Gastroesophageal sphincter (tissue), 4 donors: ENCODE measurements around the gene GID4. TPM values are rescaled to one million over a fixed set of nuclear protein-coding genes. Genes with fewer than 3 reads are reported as not detected.

ENCODE experiments used
- ATAC-seq: fragments of 150-250 bp; one replicate; pipeline ENCODE4 v1.9.1; 2016; ENCODE audit warnings: mild to moderate bottlenecking, moderate library complexity
- H3K27ac ChIP-seq, 4 donors: fragments of 200-600 bp; sonication (generic) in 3 of 4; 1 replicate in 3 of 4; 2 replicates in 1 of 4; pipeline ENCODE4 v1.5.1; 2016 to 2019
- H3K27me3 ChIP-seq: fragments of 200-600 bp; sonication (generic); one replicate; pipeline ENCODE4 v1.5.1; 2019
- H3K36me3 ChIP-seq, 2 donors: fragments of 200-600 bp; sonication (generic); one replicate each; pipeline ENCODE4 v1.5.1; 2019; ENCODE audit warnings: control low read depth in 1 of 2
- H3K4me1 ChIP-seq, 3 donors: fragments of 200-600 bp; sonication (generic); 1 replicate in 2 of 3; 2 replicates in 1 of 3; pipeline ENCODE4 v1.5.1; 2016 to 2019; ENCODE audit warnings: control low read depth in 2 of 3
- H3K4me3 ChIP-seq, 2 donors: fragments of 200-600 bp; sonication (generic); one replicate each; pipeline ENCODE4 v1.5.1; 2019; ENCODE audit warnings: mild to moderate bottlenecking in 1 of 2, moderate library complexity in 1 of 2
- H3K9me3 ChIP-seq, 3 donors: fragments of 200-600 bp; sonication (generic); one replicate each; pipeline ENCODE4 v1.5.1; 2017 to 2019; ENCODE audit warnings: control low read depth in 2 of 3
- EP300 ChIP-seq: sonication (generic); formaldehyde crosslinking; IDR thresholded peaks from one replicate; pipeline ENCODE4 v1.6.1; 2017; ENCODE audit warnings: antibody characterized with exemption, mild to moderate bottlenecking
- POLR2A ChIP-seq, 2 donors: fragments of 450-650 bp; IDR thresholded peaks; one replicate each; pipeline ENCODE4 v1.6.1; 2017; ENCODE audit warnings: antibody characterized with exemption in 2 of 2, mild to moderate bottlenecking in 2 of 2, moderate library complexity in 1 of 2
- POLR2AphosphoS5 ChIP-seq: sonication (generic); formaldehyde crosslinking; IDR thresholded peaks from one replicate; pipeline ENCODE4 v1.6.1; 2017; ENCODE audit warnings: antibody characterized with exemption
- WGBS, 2 donors: methylation state at CpG; one replicate each; pipeline ENCODE4 v1.1.5; 2018; ENCODE audit warnings: low coverage in 1 of 2; 5-methylcytosine and 5-hydroxymethylcytosine counted together
- total RNA-seq, 4 donors: library from RNA; depleted of rRNA; stranded (reverse); fragments of >200 nt; gene quantifications; one replicate each; pipeline ENCODE4 v1.1.0, GENCODE V29; 2016
- TF ChIP-seq, protein P1 (sequence below), 4 experiments: fragments of 200-600 bp in 2 of 4; fragments of 450-650 bp in 2 of 4; sonication (generic) in 1 of 4; IDR thresholded peaks; one replicate each; pipeline ENCODE4 v1.5.1; 2017 to 2019; ENCODE audit warnings: antibody characterized with exemption in 4 of 4, mild to moderate bottlenecking in 2 of 4, moderate library complexity in 2 of 4

The GID4 gene
- total RNA-seq, 4 donors from 2014 or later = 22.8 to 44.8 (median 33.9) TPM

DNA sequence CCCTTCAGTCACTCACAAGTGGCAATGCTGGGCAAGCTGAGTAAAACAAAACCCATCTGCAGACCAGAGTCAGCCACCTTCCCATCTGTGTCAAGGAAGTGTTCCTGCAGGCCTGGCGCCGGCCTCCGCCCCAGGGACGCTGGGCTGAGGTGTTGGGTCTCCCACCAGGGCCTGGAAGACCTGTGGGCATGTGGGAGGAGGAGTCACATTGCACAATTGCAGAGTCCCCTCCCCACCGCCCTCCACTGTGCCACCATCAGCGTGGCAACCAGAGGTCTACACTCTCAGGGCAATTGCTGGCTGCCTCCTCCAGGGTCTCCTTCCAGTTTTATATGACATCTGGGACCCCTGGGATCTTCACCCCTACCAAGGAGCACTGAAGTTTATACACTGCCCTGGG is 66.4 kb downstream of the GID4 start:
- WGBS, 2 donors = no CpG with 5 or more reads among the region's 6 CpGs
- Histone ChIP-seq H3K4me3 (no peak overlapping the region), H3K9me3 (no peaks in the 10 kb centered on the region), H3K27me3 (no peaks in the 10 kb centered on the region), H3K36me3 (peaks cover 0 to 72% of the 10 kb centered on the region in 2 donors), H3K27ac (no peak overlapping the region), H3K4me1 (no peaks in the 10 kb centered on the region)
- no peak for ATAC-seq
- TF ChIP-seq POLR2A (IDR thresholded peaks at IDR 0.05) = no peak
- TF ChIP-seq, protein P1, sequence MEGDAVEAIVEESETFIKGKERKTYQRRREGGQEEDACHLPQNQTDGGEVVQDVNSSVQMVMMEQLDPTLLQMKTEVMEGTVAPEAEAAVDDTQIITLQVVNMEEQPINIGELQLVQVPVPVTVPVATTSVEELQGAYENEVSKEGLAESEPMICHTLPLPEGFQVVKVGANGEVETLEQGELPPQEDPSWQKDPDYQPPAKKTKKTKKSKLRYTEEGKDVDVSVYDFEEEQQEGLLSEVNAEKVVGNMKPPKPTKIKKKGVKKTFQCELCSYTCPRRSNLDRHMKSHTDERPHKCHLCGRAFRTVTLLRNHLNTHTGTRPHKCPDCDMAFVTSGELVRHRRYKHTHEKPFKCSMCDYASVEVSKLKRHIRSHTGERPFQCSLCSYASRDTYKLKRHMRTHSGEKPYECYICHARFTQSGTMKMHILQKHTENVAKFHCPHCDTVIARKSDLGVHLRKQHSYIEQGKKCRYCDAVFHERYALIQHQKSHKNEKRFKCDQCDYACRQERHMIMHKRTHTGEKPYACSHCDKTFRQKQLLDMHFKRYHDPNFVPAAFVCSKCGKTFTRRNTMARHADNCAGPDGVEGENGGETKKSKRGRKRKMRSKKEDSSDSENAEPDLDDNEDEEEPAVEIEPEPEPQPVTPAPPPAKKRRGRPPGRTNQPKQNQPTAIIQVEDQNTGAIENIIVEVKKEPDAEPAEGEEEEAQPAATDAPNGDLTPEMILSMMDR (IDR thresholded peaks at IDR 0.05) = no peak
- TF ChIP-seq POLR2AphosphoS5 = no peak
- TF ChIP-seq EP300 = no peak

- Histone ChIP-seq H3K36me3 (peaks cover 0 to 65% of the 10 kb centered on the region in 2 donors), H3K4me1 (no peaks in the 10 kb centered on the region), H3K27me3 (no peaks in the 10 kb centered on the region), H3K27ac (no peak overlapping the region), H3K4me3 (no peak overlapping the region), H3K9me3 (no peaks in the 10 kb centered on the region)
- no peak for ATAC-seq
- WGBS, 2 donors = no CpG with 5 or more reads among the region's 9 CpGs
- TF ChIP-seq, protein P1 (IDR thresholded peaks at IDR 0.05) = no peak
- TF ChIP-seq POLR2A (IDR thresholded peaks at IDR 0.05) (no peak), POLR2AphosphoS5 (no peak), EP300 (no peak)
Measured at GRCh38 chr17:18106211-18106610, 67.0 kb downstream of the GID4 start.

DNA sequence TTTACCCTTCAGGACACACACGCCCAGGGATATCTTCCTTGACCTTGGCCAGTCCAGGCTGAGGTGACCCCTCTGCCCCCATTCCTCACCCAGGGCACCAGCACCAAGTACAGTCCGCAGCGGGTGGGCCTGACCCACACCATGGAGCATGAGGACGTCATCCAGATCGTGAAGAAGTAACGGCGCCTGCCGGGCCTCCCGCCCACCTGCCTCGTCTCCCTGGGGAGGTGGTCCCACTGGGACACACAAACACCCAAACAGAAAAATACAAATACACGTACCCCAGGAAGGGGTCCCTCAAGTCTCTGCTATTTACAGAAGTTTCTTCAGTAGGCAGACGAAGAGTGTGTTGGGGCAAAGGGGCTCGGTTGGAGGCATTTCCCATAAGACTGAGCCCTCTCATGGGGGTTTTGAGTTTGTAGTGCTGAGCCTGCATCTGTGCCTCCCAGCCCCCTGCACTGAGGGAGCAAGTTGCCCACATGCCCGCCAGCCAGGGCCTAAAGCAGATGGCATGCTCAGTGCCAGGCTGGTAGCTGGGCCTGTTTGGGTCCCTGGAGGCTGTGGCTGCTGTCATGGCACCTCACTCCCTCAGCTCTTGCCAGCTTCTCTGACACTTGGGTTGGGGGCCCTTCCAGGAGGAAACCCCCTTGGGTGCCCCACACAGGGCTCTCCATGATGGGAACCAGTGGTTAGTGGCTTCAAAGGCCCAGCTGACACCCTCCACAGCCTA is 68.0 kb downstream of the GID4 start:
- TF ChIP-seq EP300 (no peak), POLR2A (IDR thresholded peaks at IDR 0.05) (no peak), POLR2AphosphoS5 (no peak)
- TF ChIP-seq, protein P1 (IDR thresholded peaks at IDR 0.05) = no peak
- Histone ChIP-seq H3K9me3 (no peaks in the 10 kb centered on the region), H3K27ac (no peak overlapping the region), H3K36me3 (peaks cover 0 to 56% of the 10 kb centered on the region in 2 donors), H3K27me3 (no peaks in the 10 kb centered on the region), H3K4me1 (no peaks in the 10 kb centered on the region), H3K4me3 (no peak overlapping the region)
- ATAC-seq = no peak
- WGBS, 2 donors = 55% methylated on average over 4 of the region's 14 CpGs; no CpG with 5 or more reads in 1 of the 2 donors

DNA sequence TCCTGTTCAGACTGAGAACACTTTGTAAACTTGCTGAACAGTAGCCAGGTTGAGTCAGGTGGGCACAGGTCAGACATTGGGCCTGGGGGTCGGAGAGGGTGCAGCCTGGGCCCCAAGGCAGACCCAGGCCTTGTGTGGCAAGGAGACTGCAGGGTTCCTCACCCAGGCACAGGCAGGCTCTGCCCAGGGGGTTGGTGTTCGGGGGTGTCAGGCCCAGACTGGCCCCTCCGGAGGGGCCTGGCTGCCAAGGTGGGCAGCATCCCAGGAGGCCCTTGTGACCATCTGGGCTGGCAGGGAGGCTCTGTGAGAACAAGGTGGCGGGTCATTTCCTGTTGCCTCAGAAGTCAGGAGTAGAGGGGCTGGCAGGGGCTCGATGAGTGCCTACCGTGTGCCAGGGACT is 68.8 kb downstream of the GID4 start:
- no peaks in the 10 kb centered on the region for H3K9me3 ChIP-seq
- ATAC-seq = no peak
- H3K27me3 ChIP-seq = no peaks in the 10 kb centered on the region
- no peak overlapping the region for H3K4me3 ChIP-seq
- H3K36me3 ChIP-seq = peaks cover 0 to 51% of the 10 kb centered on the region in 2 donors
- H3K27ac ChIP-seq = no peak overlapping the region
- no peak for TF ChIP-seq POLR2A (IDR thresholded peaks at IDR 0.05)
- TF ChIP-seq POLR2AphosphoS5 = no peak
- TF ChIP-seq EP300 = no peak
- TF ChIP-seq, protein P1 (IDR thresholded peaks at IDR 0.05) = no peak
- 80% methylated on average over 2 of the region's 6 CpGs; no CpG with 5 or more reads in 1 of the 2 donors for WGBS, 2 donors
- H3K4me1 ChIP-seq = no peaks in the 10 kb centered on the region
